SK-N-SH treated with all-trans-retinoic acid at 6 μM for 48 hours (cell line): ENCODE results near the gene PRDM7.
A peak's percentile ranks its signal among the peaks of the same experiment; 100 is the strongest.

Experiments used
- ATAC-seq: fragments of 200-7000 bp; cut with Tn5 transposase; 3 replicates; pipeline ENCODE4 v1.9.1; 2020; ENCODE audit warnings: mild to moderate bottlenecking, moderate library complexity
- ARNTL ChIP-seq: fragments of 450-650 bp; formaldehyde crosslinking; IDR thresholded peaks from 2 replicates; pipeline ENCODE4 v1.5.0; 2020; ENCODE audit warnings: low read depth, mild to moderate bottlenecking, moderate library complexity, borderline replicate concordance
- BACH2 ChIP-seq: fragments of 250-450 bp; sonication (Bioruptor Pico); IDR thresholded peaks from 2 replicates; pipeline ENCODE4 v1.9.0; 2021; ENCODE audit warnings: mild to moderate bottlenecking, borderline replicate concordance
- CSDC2 ChIP-seq: fragments of 250-450 bp; sonication (Bioruptor Pico); IDR thresholded peaks from 2 replicates; pipeline ENCODE4 v1.5.0; 2020; ENCODE audit warnings: mild to moderate bottlenecking, moderate library complexity
- GLIS3 ChIP-seq: fragments of 250-450 bp; sonication (Bioruptor Pico); IDR thresholded peaks from 2 replicates; pipeline ENCODE4 v1.5.0; 2020; ENCODE audit warnings: mild to moderate bottlenecking, moderate library complexity
- ISL1 ChIP-seq: fragments of 250-450 bp; sonication (Bioruptor Pico); IDR thresholded peaks from 2 replicates; pipeline ENCODE4 v2.1.2; 2022; ENCODE audit warnings: mild to moderate bottlenecking, moderate library complexity
- OSR1 ChIP-seq: fragments of 250-450 bp; sonication (Bioruptor Pico); IDR thresholded peaks from 2 replicates; pipeline ENCODE4 v1.8.0; 2022; ENCODE audit warnings: moderate library complexity, mild to moderate bottlenecking, inconsistent platforms
- PPARA ChIP-seq: fragments of 250-450 bp; sonication (Bioruptor Pico); IDR thresholded peaks from 2 replicates; pipeline ENCODE4 v1.5.0; 2020; ENCODE audit warnings: mild to moderate bottlenecking, borderline replicate concordance
- RARB ChIP-seq: fragments of 250-450 bp; sonication (Bioruptor Pico); IDR thresholded peaks from 2 replicates; pipeline ENCODE4 v1.8.0; 2021; ENCODE audit warnings: mild to moderate bottlenecking, moderate library complexity
- SNAI2 ChIP-seq: fragments of 250-450 bp; sonication (Bioruptor Pico); IDR thresholded peaks from 2 replicates; pipeline ENCODE4 v1.5.0; 2020; ENCODE audit warnings: mild to moderate bottlenecking, moderate library complexity
- TOX ChIP-seq: fragments of 250-450 bp; sonication (Bioruptor Pico); IDR thresholded peaks from 2 replicates; pipeline ENCODE4 v1.8.0; 2021; ENCODE audit warnings: mild to moderate bottlenecking, moderate library complexity, borderline replicate concordance
- ZC3H10 ChIP-seq: fragments of 250-450 bp; sonication (Bioruptor Pico); IDR thresholded peaks from 2 replicates; pipeline ENCODE4 v1.5.1; 2021; ENCODE audit warnings: mild to moderate bottlenecking, moderate library complexity
- ZFP3 ChIP-seq: fragments of 250-450 bp; sonication (Bioruptor Pico); IDR thresholded peaks from 2 replicates; pipeline ENCODE4 v1.5.0; 2020; ENCODE audit warnings: mild to moderate bottlenecking, moderate library complexity
- ZFP30 ChIP-seq: fragments of 450-650 bp; formaldehyde crosslinking; IDR thresholded peaks from 2 replicates; pipeline ENCODE4 v1.5.0; 2022; ENCODE audit warnings: mild to moderate bottlenecking, moderate library complexity
- ZNF565 ChIP-seq: fragments of 450-650 bp; formaldehyde crosslinking; conservative IDR thresholded peaks from 2 replicates; pipeline ENCODE4 v1.5.0; 2020; ENCODE audit warnings: low read depth, mild to moderate bottlenecking, moderate library complexity
- ZNF70 ChIP-seq: fragments of 450-650 bp; formaldehyde crosslinking; IDR thresholded peaks from 2 replicates; pipeline ENCODE4 v1.5.0; 2020; ENCODE audit warnings: mild to moderate bottlenecking, moderate library complexity
- ZNF8 ChIP-seq: fragments of 450-650 bp; formaldehyde crosslinking; IDR thresholded peaks from 2 replicates; pipeline ENCODE4 v1.5.0; 2020; ENCODE audit warnings: mild to moderate bottlenecking, moderate library complexity
- TF ChIP-seq, protein P1 (sequence below): fragments of 250-450 bp; sonication (Bioruptor Pico); IDR thresholded peaks from 2 replicates; pipeline ENCODE4 v1.5.0; 2020; ENCODE audit warnings: mild to moderate bottlenecking, moderate library complexity
- TF ChIP-seq, protein P2 (sequence below): fragments of 250-450 bp; sonication (Bioruptor Pico); IDR thresholded peaks from 2 replicates; pipeline ENCODE4 v1.8.0; 2021; ENCODE audit warnings: low read depth, mild to moderate bottlenecking, moderate library complexity, borderline replicate concordance
- TF ChIP-seq, protein P3 (sequence below): fragments of 250-450 bp; sonication (Bioruptor Pico); IDR thresholded peaks from 2 replicates; pipeline ENCODE4 v1.8.0; 2020; ENCODE audit warnings: mild to moderate bottlenecking, moderate library complexity, borderline replicate concordance
- TF ChIP-seq, protein P4 (sequence below): fragments of 250-450 bp; sonication (Bioruptor Pico); IDR thresholded peaks from 2 replicates; pipeline ENCODE4 v1.5.1; 2020; ENCODE audit warnings: low read depth, mild to moderate bottlenecking, moderate library complexity

PRDM7 gene

DNA sequence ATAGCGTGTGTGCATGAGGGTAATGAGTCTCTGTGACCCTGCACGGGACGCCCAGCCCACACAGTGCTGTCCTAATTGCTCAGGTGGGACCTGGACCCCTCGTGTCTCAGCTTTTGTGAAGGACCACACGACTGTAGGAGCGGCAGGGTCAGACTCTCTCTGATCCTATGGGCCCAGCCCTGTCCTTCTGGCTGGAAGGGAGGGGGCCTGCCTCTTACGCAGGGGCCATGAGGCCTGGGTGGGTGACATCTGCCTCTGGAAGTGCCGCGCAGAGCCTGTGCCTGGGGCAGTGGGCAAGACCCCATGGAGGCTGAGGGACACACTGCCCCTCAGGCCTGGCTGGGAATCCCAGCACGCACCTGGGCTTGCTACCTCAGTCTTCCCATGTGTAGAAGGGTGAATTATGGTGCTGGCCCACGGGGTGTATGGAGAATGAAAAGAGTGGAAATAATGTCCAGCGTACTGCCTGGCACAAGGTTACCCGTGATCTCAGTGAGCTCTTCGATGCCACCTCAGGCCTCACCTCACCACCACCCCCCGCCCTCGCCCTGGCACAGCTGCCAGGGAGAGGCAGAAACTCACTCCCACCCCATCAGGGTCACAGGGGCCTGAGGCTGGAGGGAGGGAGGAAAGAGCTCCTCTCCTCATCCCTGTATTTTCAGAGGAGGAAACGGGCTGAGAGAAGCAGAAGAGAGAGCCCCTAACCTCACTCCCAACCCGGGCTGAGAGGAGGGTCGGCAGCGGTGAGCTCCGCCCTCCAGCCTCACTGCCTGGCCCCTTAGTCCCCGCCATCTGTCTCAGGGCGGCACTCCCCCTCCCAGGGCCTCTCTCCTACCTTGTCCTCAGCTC, 30.8 kb downstream of the PRDM7 start:
- TF ChIP-seq CSDC2 (CRISPR knock-in tag), result no peak
- no peak for TF ChIP-seq RARB (CRISPR knock-in tag)
- no peak for TF ChIP-seq BACH2
- TF ChIP-seq, protein P1, sequence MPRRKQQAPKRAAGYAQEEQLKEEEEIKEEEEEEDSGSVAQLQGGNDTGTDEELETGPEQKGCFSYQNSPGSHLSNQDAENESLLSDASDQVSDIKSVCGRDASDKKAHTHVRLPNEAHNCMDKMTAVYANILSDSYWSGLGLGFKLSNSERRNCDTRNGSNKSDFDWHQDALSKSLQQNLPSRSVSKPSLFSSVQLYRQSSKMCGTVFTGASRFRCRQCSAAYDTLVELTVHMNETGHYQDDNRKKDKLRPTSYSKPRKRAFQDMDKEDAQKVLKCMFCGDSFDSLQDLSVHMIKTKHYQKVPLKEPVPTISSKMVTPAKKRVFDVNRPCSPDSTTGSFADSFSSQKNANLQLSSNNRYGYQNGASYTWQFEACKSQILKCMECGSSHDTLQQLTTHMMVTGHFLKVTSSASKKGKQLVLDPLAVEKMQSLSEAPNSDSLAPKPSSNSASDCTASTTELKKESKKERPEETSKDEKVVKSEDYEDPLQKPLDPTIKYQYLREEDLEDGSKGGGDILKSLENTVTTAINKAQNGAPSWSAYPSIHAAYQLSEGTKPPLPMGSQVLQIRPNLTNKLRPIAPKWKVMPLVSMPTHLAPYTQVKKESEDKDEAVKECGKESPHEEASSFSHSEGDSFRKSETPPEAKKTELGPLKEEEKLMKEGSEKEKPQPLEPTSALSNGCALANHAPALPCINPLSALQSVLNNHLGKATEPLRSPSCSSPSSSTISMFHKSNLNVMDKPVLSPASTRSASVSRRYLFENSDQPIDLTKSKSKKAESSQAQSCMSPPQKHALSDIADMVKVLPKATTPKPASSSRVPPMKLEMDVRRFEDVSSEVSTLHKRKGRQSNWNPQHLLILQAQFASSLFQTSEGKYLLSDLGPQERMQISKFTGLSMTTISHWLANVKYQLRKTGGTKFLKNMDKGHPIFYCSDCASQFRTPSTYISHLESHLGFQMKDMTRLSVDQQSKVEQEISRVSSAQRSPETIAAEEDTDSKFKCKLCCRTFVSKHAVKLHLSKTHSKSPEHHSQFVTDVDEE (CRISPR knock-in tag), result no peak
- TF ChIP-seq OSR1 (CRISPR knock-in tag), result no peak
- TF ChIP-seq ZFP30 (CRISPR knock-in tag), result no peak
- TF ChIP-seq, protein P2, sequence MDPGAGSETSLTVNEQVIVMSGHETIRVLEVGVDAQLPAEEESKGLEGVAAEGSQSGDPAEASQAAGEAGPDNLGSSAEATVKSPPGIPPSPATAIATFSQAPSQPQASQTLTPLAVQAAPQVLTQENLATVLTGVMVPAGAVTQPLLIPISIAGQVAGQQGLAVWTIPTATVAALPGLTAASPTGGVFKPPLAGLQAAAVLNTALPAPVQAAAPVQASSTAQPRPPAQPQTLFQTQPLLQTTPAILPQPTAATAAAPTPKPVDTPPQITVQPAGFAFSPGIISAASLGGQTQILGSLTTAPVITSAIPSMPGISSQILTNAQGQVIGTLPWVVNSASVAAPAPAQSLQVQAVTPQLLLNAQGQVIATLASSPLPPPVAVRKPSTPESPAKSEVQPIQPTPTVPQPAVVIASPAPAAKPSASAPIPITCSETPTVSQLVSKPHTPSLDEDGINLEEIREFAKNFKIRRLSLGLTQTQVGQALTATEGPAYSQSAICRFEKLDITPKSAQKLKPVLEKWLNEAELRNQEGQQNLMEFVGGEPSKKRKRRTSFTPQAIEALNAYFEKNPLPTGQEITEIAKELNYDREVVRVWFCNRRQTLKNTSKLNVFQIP (CRISPR knock-in tag), result no peak
- no peak for TF ChIP-seq ISL1
- TF ChIP-seq TOX (CRISPR knock-in tag), result no peak
- ATAC-seq, result peak; percentile 14

DNA sequence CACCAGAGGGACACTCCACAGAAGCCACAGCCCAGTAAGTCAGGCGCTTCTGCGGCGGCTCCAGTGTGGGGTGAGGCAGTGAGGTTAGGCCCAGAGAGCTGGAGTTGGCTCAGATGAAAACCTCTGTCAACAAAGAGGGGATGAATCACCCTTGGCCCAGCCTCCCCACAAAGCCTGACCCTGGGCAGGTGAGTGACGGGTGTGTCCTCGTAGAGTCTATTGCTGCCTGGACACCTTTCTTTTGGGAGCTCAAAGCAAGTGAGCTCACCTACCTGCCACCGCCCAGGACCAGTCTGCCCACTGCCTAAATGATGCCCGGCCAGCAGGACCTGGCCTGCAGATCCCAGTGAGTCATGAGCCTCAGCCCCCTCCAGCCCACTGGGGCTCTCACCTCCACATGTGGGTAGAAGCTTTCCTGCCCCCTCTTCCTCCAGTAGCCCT, 33.0 kb downstream of the PRDM7 start:
- ATAC-seq, result no peak
- TF ChIP-seq, protein P1 (CRISPR knock-in tag), result no peak
- TF ChIP-seq ZFP3 (CRISPR knock-in tag) (no peak), GLIS3 (CRISPR knock-in tag) (no peak), ZC3H10 (CRISPR knock-in tag) (no peak), ISL1 (no peak)

DNA sequence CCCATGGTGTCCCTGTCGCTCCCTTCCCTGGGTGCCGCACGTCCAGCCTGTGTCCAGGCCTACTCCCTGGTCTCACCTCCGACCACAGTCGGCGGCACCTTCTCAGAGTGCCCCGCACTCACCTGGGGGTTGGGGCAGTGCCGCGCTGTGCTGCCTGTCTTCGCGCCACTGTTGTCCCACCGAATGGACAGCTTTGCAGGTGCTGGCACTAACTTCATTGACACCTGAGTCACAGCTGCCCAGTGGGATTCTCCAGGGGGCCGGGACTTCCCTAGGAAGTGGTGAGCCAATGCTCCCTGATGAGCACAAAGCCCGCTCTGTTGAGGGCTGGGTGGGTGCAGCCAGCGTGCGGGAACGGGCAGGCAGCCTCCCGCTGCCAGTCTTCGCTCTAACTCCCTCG, 33.6 kb downstream of the PRDM7 start:
- TF ChIP-seq RARB (CRISPR knock-in tag) (no peak), PPARA (CRISPR knock-in tag) (no peak), GLIS3 (CRISPR knock-in tag) (no peak), ZNF70 (no peak), OSR1 (CRISPR knock-in tag) (no peak), ARNTL (CRISPR knock-in tag) (no peak), ZNF8 (CRISPR knock-in tag) (no peak), TOX (CRISPR knock-in tag) (no peak), BACH2 (no peak), ZNF565 (CRISPR knock-in tag) (no peak), ZFP3 (CRISPR knock-in tag) (no peak), SNAI2 (CRISPR knock-in tag) (no peak)
- TF ChIP-seq, protein P3, sequence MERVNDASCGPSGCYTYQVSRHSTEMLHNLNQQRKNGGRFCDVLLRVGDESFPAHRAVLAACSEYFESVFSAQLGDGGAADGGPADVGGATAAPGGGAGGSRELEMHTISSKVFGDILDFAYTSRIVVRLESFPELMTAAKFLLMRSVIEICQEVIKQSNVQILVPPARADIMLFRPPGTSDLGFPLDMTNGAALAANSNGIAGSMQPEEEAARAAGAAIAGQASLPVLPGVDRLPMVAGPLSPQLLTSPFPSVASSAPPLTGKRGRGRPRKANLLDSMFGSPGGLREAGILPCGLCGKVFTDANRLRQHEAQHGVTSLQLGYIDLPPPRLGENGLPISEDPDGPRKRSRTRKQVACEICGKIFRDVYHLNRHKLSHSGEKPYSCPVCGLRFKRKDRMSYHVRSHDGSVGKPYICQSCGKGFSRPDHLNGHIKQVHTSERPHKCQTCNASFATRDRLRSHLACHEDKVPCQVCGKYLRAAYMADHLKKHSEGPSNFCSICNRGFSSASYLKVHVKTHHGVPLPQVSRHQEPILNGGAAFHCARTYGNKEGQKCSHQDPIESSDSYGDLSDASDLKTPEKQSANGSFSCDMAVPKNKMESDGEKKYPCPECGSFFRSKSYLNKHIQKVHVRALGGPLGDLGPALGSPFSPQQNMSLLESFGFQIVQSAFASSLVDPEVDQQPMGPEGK (CRISPR knock-in tag), result no peak
- TF ChIP-seq, protein P1 (CRISPR knock-in tag), result no peak
- TF ChIP-seq, protein P4, sequence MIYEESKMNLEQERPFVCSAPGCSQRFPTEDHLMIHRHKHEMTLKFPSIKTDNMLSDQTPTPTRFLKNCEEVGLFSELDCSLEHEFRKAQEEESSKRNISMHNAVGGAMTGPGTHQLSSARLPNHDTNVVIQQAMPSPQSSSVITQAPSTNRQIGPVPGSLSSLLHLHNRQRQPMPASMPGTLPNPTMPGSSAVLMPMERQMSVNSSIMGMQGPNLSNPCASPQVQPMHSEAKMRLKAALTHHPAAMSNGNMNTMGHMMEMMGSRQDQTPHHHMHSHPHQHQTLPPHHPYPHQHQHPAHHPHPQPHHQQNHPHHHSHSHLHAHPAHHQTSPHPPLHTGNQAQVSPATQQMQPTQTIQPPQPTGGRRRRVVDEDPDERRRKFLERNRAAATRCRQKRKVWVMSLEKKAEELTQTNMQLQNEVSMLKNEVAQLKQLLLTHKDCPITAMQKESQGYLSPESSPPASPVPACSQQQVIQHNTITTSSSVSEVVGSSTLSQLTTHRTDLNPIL, result no peak
- no peak for ATAC-seq
